GM12892 (cell line): ENCODE measurements around the gene OPHN1.

Experiments
- POLR2A ChIP-seq: IDR thresholded peaks from 2 replicates; pipeline ENCODE4 v1.6.1; 2011; ENCODE audit warnings: low read depth, low read length, control low read depth
- POLR2AphosphoS5 ChIP-seq: IDR thresholded peaks from 2 replicates; pipeline ENCODE4 v1.6.1; 2011; ENCODE audit warnings: low read depth, low read length, control low read depth

DNA sequence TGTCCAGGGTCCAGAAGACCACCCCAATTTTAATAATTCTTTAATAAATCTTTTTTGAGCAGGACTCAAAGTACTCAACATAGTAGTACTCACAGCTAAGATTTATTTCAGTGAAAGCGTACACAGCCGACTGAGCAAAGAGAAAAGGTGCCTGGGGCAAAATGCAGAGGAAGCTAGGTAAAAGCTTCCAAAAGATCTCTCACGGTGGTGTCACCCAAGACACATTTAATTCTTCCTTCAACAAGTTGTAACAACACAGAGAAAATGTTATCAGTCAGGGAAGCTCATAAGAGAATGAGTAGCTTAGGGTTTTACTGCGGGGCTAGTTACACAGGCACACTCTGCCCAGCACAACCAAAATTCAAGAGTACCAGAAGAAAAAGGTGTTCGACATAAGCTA lies 201.1 kb downstream of the OPHN1 start:
- TF ChIP-seq POLR2AphosphoS5 (no peak), POLR2A (no peak)
